Measurements from ENCODE around the gene THSD7B.
"Not testable (repeated sequence)": the region's sequence is repeated elsewhere in the genome, so short reads cannot be mapped to it uniquely, and the experiment has no call there.

THSD7B gene

DNA sequence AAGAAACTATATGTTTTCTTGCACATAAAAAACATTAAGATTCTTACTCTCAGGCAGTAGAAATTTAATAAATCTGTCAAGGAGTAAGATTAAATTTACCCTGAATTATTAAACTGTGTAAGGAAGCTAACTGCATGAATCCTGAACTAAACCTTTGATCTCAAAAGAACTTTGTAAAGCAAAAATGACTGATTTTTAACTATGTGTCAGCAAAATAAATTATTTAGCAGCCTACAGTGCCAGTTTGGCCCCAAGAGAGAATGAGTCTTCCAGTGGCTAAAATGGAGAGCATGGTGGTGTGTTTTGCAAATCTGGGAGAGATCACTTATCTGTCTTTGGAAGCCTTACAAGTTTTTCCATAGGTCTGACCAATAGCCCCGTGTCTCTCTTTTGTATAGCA is 190.7 kb downstream of the THSD7B start:
- DNase-seq: no peak

DNA sequence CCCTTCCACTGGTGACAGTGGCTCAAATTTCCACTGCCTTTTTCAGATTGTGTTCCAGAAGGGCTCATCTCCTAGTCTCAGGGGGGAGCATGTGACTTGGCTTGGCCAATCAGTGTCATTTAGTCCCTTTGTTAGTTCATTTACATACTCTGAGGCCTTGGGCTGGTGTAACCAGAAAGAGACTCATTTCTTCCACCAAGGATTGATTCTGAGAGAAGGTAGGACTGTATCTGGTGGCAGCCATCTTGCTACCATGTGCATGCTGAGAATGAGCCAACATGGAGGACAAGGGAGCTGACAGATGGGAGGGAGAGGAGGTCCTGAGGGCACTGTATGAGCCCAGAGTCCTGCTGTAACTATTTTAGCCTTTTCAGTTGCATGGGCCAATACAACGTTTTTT is 191.7 kb downstream of the THSD7B start:
- DNase-seq: no peak

DNA sequence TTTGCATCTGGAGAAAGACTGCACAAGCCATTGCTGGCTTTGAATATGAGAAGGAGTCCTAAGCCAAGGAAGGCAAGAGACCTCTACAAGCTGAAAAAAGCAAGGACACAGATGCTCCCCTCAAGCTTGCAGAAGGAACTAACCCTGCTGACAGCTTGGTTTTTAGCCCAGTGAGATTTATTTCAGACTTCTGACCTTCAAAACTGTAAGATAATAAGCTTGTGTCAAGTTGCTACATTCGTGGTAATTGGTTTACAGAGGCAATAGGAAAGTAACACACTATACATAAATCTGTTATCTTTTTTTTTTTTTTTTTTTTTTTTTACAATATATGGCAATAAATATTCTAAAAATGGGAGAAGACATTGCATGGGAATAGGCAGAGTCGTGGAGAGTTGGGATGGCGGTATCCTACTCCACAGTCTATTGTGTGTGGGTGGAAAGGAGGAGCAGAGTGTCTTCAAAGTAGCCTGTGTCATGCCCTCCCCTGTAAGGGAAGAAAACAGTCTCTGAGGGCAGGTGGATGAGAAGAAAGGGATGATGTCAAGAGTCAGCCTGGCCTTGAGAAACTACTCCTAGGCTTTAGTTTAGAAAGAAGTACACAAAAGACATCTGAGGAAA is 196.9 kb downstream of the THSD7B start:
- DNase-seq: no peak

DNA sequence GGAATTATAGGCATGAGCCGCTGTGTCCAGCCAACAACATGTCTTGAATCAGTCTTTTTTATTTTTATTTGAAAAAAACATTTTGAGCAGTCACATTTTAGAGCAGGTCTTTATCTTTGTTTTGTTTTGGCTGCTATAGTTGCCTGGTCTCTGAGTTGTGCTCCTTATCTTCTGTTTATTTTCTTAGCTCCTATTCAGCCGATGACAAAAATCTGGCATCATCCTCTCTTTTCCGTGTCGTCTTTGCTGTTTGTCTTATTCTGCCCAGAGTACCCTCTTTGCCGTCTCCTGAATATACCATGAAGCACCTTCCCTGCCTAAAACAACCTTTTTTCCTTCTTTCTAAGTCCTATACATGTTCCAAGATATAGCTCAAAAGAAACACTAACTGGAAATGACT is 201.1 kb downstream of the THSD7B start:
- DNase-seq: no peak

DNA sequence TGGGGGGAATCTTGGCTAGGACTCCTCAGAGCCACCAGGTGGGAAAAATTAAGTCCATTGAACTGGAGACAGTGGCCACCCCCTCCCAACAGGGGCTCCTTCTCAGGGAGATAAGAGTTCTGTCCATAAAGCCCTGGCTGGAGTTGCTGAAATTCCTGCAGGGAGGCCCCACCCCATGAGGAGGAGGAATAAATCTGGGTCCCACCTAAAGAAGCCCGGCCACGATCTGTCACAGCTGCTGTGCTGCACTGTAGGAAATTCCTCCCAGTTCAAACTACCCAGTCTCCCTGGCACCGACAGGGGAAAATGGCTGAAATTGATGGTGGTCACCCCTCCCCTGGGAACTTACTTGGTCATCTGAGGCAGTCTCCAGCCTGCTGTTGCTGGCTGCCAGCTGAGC is 215.0 kb downstream of the THSD7B start:
- no peak for DNase-seq

DNA sequence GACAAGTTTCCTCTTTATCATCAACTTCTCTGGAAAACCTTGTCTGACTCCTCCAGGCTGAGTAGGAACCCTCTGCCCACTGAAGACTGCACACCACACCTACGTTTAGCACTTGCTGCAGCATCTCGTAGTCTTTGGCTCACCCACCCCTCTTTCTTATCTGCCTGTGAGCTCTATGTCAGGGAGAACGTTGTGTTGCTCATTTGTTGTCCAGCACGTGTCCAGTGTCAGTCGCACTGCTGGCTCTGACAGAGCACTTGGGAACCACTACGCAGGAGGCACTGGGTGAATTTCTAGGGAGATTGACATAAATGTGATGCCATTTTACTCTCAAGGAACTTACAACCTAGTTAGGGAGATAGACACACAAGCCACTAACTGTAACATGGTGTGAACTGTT is 216.3 kb downstream of the THSD7B start:
- DNase-seq: not testable (repeated sequence)

DNA sequence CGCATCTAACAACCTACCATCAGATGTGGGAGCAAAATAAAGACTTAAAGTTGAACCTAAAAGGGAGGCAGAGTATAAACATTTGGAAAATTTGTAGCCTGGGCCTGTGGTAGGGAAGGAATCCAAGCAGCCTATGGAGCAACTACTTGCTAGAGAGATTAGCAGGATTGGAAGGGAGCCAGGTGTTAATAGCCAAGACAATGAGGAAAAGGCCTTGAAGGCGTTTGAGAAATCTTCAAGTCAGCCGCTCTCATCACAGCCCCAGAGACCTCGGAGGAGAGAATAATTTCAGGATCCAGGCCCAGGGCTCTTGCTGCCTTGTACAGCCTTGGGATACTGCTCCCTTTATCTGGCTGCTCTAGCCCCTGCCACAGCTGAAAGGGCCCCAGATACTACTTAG is 219.7 kb downstream of the THSD7B start:
- DNase-seq: no peak

DNA sequence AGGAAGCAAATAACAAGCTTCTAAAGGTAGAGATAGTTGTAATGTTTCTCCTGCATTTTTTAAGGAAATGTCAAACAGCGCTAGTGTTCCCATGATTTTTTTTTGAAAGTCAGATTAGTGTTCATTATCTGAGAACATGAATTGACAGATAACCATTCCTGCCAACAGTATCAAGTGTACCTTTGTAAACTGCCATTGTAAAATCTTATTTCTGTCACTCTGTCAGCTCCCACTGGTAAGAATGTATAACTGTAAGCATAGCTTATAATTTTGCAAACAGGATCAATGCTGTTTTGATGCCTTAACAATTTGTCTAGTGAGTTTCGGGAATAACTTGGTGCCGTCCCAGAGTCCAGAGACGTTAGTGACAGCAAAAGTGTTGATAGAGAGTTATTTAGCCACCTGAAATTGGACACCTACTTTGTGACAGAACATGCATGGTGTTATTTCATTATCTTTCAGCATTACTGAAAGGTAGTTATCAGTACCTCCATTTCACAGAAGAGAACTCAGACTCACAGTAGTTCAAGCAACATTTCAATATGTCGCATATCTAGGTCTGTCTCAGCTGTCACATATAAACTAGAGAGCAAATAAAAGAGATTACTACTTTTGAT is 221.4 kb downstream of the THSD7B start:
- no peak for DNase-seq

DNA sequence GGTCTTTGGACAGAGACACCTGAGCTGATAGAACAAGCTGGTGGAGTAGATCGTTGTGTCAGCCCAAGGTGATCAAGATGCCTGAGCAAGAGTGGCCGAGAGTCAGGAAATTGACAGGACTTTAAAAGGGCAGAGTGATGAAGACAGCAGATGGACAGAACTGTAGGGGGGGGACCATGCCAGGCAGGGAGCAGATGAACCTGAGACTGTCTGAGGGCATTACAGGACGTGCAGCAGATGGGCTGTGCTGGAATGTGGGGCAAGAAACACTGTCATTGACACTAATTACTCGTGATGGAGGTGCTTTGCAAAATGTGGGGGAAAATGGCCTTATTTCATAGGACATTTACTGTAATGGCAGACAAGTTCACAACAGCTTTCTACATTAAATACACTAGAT is 225.0 kb downstream of the THSD7B start:
- no peak for DNase-seq

DNA sequence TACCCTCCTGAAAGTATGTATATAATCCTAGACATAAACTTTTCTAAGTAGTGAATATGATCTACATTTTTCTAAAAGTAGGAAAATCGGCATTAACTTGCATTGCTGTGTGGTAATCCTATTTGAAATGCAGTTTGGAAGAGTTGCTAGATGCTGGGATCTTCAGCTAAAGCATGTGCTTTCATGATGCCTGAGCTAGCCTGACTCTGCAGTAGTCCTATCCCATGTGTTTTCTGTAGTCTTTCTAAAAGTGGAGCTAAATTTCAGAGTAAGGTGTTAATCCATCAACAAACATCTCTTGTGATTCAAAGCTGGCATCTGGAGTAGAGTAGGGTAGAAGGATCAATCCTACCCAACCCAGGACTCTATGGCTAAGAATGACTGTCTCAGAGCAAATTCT is 229.4 kb downstream of the THSD7B start:
- no peak for DNase-seq

DNA sequence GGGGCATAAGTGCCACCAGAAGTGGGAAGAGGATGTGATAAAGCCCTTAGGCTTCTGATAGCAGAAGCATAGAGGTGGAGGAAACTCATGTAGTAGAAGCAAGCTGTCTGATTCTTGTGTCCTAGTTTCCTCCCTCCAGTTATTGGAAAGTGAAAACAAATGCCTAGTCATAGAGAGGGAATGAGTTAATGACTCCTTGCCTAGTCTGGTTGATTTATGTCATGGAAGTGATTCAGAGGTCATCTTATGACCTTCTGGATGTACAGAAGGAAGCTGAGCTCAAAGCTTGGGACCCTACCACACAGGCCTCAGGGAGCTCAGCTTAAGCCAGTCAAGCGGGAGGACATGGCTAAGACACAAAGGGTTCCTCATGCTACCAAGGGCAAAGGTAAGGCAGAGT is 232.2 kb downstream of the THSD7B start:
- no peak for DNase-seq

DNA sequence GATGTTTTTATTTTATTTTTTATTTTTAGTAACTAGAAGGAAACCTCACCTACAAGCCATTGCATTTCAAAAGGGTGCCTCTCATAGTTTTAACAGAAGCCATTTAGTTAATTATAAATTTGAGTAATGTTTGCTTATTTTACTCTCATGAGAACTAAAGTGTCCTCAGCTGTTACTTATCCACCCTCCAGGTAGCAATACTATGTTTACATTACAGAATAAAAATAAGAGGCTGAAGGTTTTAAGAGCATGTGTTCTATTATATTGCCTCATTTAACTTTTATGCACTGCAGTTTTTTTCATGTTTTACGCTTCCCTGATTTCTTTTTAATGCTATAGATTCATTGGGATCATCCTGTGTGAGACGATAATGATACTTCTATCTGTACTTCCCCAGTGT is 235.5 kb downstream of the THSD7B start:
- no peak for DNase-seq

DNA sequence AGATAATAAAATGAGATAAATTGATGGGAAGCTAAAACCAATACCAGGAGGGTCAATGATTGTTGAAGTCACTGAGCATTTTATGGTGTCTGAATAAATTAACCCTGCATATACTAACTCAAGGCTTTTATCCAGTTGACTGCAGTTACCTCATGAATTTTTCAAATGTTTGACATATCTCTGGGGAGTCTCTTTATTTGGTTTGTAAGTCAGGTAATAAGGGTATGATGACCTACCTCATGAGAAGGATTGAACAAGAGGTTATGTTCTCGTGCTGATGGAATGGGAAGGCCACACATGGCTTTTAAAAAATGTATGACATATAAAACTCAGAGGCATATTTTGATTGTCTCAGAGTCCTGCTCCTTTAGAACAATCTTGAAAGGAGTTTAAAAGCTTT is 237.6 kb downstream of the THSD7B start:
- no peak for DNase-seq

DNA sequence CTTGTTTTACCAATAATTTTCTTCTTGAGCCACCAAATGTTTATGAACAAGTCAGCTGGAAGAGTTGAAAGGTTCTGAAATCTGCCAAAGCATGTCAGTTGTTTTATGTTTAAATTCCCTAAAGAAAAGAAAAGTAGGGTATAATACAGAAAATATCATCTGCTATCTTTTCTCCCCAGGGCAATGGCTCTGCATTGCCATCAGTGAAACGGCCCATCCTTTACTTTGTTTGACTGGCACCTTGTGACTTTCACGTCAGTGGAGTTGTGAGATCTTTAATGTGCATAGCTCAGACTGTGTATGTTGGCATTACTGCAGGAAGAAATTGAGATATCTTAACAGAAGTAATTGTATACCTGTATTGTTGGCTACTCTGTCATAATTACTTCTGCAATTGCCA is 239.9 kb downstream of the THSD7B start:
- no peak for DNase-seq

DNA sequence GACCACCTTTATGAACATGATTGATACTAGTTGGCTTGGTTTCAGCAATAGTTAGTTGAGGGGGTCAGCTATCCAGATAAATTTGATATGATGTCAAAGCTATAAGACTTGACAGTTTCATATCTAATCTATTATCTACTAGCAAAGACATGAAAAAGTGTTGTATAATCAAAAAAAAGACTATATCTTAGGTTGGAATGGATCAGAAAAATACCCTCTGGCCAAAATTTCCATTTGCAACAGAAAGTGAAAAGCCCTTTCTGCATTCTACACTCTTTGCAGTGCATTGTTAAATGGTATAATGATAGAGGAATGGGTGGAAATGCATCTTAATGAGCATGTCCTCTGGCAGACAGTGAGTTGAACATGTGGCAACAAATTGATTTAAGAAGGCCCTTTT is 242.6 kb downstream of the THSD7B start:
- no peak for DNase-seq

DNA sequence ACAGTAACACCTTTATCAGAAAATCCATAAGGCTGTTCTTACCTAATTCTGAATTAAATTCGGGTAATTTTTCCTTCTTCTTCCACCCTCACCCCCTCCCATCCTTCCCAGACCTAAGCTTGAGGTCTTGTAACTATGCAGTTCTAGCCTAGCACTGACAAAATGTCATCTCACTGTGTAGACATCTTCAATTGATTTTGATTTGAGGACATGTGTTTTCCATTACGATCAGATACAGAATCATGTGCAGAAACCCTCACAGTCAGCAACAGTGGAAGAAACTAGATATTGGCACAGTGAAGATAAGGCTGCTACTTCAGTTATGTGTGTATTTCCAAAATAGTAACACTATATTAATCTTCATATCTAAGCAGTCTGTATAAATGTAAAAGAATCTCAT is 244.6 kb downstream of the THSD7B start:
- no peak for DNase-seq

DNA sequence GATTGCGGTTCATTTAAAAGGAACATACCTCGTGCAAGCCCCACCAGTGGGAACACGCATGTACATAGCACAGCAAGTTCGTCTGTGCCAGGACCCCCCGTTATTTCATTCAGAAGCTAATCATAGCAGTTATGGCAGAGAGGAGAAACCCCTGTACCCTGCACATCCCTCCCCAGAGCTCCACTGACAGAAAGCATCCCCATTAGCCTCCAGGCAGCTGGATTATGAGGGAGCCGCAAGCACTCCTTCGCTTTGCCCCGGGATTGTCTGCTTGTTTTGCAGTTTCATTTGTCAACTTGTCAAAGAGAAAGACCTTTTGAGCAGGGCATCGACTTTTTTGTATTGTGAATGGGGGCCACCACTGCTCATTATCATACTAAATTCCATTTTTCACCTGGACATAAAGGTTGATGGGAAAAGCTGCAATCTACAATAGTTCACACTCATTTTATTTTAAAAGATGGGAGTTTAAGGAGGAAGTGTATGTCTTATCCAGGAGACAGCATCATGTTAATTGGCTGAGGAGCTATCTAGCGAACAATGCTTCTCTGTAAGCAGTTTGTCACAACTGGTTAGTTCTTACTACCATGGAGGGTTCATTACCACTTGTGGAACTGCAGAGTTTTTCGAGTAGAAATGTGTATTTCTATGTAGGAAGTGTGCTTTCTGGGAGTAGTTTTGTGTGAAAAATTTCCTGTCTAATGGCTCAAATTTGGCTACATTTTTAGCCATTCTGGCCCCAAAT is 255.3 kb downstream of the THSD7B start:
- DNase-seq: no peak

DNA sequence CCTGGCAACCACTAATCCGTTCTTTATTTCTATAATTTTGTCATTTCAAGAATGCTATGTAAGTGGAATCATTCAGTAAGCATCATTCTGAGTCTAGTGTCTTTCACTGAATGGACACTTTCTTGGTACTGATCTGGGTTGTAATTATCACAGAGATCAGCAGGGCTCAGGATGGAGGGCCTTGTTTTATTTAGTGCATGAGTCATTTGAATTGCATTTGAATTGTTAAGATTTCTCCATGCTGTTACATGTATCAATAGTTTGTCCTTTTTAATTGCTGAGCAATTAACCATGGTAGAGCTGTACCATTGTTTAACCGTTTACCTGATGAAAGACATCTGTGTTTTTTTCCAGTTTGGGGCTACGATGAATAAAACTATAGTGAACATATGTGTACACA is 256.4 kb downstream of the THSD7B start:
- DNase-seq: no peak

DNA sequence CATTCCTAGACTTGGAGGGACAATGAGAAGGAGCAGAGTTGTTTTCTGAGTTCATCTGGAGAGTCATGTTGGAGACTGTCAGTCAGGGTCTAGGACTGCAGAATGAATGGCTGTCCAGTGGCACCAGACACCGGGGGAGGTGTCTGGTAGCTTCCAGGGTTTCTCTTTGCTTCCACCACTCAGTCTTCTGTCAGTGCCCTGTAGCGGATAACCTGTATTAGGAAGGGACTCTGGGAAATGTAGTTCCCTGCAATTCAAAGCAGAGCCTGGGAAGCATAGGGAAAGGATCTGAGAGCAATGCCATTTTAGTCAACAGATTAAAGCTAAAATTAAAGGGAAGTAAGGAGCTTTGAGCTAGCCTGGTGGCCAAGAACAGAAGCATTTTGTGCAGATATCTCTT is 257.9 kb downstream of the THSD7B start:
- DNase-seq: no peak

DNA sequence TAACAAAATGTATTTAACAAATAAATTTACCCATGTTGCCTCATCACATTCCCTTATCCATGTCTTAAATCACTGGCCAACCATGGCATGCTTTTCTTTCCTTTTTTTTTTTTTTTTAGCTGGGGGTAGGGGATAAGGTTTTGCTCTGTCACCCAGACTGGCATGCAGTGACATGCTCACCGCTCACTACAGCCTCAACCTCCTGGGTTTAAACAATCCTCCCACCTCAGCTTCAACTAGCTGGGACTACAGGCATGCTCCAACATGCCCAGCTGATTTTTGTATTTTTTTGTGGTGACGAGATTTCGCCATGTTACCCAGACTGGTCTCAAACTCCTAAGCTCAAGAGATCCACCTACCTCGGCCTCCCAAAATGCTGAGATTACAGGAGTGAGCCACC is 266.4 kb downstream of the THSD7B start:
- no peak for DNase-seq

DNA sequence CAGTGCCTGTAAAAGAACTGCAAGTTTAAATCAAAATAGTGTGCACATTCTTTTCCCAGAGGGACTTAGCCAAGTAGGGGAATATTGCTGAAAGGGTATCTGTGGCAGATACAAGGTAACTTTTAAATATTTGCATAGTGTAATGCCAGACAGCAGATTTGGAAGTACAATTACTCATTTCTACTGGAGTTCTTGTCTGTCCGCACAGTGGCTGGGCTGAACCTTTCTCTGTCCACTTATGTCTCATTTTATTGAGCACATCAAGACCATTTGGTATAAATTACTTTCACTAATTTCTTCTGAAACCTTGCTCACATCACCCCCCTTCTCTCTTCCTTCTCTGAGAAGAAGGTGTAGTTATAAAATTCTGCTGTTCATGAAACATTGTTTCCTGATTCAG is 271.3 kb downstream of the THSD7B start:
- no peak for DNase-seq

DNA sequence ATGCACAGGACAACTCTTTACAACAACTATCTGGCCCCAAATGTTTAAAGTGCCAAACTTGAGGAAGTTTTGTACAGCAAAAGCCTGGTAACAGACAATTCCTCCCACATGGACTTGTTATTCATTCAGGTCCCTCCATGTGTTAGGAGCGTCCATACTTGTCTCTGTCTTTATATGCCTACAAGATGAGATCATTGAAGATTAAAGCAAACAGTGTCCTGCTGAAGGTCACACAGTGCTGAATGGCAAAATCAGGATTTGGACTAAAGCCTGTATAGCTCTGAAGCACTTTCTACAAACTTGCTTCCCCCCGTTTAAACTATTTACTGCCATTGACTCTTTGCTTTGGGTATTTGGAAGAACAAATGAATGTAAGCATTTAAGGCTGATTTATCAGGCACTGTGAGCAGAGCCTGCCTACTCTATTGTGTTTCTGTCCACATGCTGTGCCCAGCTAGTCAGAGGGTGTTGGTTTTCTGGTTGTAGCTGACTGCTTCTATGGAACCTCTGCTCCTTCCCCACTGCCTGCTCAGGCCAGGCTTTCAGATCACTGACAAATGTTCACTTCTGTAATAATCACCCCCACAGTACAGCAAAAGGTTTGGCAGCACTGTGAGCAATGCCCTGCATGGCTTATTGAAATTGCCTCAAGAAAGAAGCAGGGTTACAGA is 274.3 kb downstream of the THSD7B start:
- no peak for DNase-seq

DNA sequence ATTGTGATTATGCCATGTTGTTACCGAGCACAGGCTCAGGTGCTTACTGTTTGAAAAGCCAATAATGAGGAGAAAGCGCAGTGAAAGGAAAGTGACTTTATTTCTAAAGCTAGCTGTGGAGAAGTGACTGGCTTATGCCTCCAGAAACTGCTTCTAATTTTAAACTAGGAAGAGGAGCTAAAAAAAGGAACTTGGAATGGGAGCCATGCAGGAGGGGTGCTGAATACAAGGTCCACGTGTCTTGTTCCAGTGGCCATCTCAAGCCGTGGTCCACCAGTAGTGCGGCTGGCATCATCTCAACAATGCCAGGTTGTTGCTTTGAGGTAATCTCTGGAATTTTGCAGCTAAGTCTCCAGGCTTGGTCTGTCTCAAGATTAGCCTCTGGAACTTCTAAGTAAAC is 282.0 kb downstream of the THSD7B start:
- DNase-seq: no peak

DNA sequence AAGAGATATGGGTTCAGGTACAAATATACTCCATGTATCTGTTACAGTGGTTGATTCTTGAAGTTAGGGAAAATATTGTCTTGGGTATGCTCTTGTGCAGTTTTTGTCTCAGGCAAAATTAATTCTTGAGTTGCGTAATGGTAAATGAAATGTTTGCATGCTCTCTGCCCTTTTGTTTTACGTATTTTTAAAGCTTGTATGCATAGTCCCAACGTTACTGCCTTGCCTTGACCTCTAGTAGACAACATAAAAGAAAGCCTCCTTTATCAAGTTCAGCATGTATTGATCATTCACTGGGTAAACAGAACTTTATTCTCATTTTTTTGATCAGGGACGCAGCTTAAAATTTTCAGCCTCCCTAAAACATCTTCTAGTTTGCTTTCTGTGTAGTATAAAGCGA is 283.1 kb downstream of the THSD7B start:
- DNase-seq: no peak
